ENCODE results near the gene EEF2K. TPM values are rescaled to one million over a fixed set of nuclear protein-coding genes. Genes with fewer than 3 reads are reported as not detected.

Gene EEF2K
- total and polyA plus RNA-seq, 2 of the 13 experiments (the other 11 are each of a cell fraction or from before 2014, with no cell fraction given) = 22.0 to 23.8 TPM

DNA sequence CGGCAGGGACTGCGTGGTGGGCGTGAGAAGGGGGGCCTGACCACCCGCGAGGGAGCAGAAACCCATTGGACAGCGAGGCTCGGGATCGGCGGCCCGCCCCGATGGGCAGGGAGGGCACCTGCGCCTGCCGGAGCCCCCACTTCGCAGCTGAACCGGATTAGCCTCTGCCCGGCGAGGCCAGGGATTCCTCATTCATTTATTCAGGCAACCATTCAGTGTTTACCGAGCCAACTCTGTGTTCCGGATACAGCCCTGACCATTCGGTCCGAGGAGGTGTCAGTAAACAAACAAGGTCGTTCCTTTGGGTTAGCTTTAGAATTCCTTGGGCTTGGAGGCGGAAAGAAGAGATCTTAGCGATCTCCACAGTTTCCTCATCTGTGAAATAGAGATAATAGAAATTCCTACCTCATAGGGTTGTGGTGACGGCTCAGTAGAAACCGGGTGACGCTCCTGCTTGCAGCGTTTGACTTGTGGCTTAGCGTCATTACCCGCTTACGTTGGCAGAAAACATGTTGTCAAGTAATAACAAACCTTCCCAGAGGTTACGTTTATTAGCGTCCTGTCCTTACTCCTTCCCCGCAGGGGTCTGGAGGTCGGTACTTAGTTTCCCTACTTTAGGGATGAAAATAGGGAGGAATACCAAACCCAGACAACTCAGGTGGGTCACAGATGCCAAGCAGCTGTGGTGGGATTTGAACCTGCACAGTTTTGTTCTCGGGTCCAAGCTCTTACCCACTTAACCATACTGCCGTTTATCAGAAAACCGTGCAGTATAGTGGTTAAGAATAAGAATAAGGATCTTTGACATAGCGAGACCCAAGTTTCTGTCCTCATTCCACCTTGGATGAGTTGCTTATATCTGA lies 92.0 kb downstream of the EEF2K start (continued):
- TF ChIP-seq ESRRA (CRISPR knock-in tag; IDR thresholded peaks at IDR 0.05; ENCODE audit: low read depth) (peak; percentile 37; the same call in 1 of the 2 replicates), ZNF503 (CRISPR knock-in tag; IDR thresholded peaks at IDR 0.05) (peak; percentile 61), ARHGAP35 (CRISPR knock-in tag; IDR thresholded peaks at IDR 0.05; ENCODE audit: borderline replicate concordance) (no peak), FIP1L1 (IDR thresholded peaks at IDR 0.05; ENCODE audit: borderline replicate concordance, insufficient read depth, low read depth, low read length) (no peak), SP2 (CRISPR knock-in tag; IDR thresholded peaks at IDR 0.05) (no peak), KDM1A (CRISPR knock-in tag; IDR thresholded peaks at IDR 0.05) (0 out of 2 replicates have a peak, but pooled peaks have one; percentile 5), RARA (CRISPR knock-in tag; IDR thresholded peaks at IDR 0.05) (0 out of 2 replicates have a peak, but pooled peaks have one; percentile 16), NR2F6 (IDR thresholded peaks at IDR 0.05) (0 out of 2 replicates have a peak, but pooled peaks have one; percentile 55), NR2F6 (CRISPR knock-in tag; IDR thresholded peaks at IDR 0.05) (peak; percentile 48; the same call in 1 of the 2 replicates), ZNF713 (CRISPR knock-in tag; IDR thresholded peaks at IDR 0.05) (peak; percentile 28; the same call in 1 of the 2 replicates), ZNF326 (CRISPR knock-in tag; IDR thresholded peaks at IDR 0.05; ENCODE audit: borderline replicate concordance) (no peak; the same call in 1 of the 2 replicates), TOPORS (CRISPR knock-in tag; IDR thresholded peaks at IDR 0.05) (no peak; the same call in 1 of the 2 replicates), ZNF562 (CRISPR knock-in tag; IDR thresholded peaks at IDR 0.05; ENCODE audit: borderline replicate concordance) (no peak)
- TF ChIP-seq, protein P1, sequence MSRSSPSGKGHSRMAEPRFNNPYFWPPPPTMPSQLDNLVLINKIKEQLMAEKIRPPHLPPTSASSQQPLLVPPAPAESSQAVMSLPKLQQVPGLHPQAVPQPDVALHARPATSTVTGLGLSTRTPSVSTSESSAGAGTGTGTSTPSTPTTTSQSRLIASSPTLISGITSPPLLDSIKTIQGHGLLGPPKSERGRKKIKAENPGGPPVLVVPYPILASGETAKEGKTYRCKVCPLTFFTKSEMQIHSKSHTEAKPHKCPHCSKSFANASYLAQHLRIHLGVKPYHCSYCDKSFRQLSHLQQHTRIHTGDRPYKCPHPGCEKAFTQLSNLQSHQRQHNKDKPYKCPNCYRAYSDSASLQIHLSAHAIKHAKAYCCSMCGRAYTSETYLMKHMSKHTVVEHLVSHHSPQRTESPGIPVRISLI (CRISPR knock-in tag; IDR thresholded peaks at IDR 0.05; ENCODE audit: borderline replicate concordance) = 0 out of 2 replicates have a peak, but pooled peaks have one; percentile 10
- TF ChIP-seq, protein P2, sequence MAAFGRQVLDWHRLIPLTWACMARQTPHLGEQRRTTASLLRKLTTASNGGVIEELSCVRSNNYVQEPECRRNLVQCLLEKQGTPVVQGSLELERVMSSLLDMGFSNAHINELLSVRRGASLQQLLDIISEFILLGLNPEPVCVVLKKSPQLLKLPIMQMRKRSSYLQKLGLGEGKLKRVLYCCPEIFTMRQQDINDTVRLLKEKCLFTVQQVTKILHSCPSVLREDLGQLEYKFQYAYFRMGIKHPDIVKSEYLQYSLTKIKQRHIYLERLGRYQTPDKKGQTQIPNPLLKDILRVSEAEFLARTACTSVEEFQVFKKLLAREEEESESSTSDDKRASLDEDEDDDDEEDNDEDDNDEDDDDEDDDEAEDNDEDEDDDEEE (CRISPR knock-in tag; IDR thresholded peaks at IDR 0.05) = peak; percentile 96; the same call in 1 of the 2 replicates
- TF ChIP-seq, protein P3, sequence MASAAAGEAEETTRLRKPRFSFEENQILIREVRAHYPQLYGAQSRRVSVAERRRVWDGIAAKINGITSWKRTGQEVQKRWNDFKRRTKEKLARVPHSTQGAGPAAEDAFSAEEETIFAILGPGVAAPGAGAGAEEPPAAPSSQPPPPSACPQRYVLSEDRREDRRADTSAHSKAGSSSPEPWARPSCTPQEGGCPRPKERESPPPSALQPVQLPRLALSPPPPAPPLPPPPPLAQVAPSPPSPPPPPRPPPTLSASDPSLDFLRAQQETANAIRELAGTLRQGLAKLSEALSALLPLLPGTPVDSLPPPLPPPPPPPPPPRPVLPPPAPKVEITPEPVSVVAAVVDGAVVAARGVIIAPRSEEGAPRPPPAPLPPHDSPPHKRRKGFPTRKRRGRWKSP (CRISPR knock-in tag; IDR thresholded peaks at IDR 0.05) = peak; percentile 50; the same call in 1 of the 2 replicates
- TF ChIP-seq, protein P4, sequence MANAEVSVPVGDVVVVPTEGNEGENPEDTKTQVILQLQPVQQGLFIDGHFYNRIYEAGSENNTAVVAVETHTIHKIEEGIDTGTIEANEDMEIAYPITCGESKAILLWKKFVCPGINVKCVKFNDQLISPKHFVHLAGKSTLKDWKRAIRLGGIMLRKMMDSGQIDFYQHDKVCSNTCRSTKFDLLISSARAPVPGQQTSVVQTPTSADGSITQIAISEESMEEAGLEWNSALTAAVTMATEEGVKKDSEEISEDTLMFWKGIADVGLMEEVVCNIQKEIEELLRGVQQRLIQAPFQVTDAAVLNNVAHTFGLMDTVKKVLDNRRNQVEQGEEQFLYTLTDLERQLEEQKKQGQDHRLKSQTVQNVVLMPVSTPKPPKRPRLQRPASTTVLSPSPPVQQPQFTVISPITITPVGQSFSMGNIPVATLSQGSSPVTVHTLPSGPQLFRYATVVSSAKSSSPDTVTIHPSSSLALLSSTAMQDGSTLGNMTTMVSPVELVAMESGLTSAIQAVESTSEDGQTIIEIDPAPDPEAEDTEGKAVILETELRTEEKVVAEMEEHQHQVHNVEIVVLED (CRISPR knock-in tag; IDR thresholded peaks at IDR 0.05; ENCODE audit: borderline replicate concordance) = no peak
- TF ChIP-seq, protein P5, sequence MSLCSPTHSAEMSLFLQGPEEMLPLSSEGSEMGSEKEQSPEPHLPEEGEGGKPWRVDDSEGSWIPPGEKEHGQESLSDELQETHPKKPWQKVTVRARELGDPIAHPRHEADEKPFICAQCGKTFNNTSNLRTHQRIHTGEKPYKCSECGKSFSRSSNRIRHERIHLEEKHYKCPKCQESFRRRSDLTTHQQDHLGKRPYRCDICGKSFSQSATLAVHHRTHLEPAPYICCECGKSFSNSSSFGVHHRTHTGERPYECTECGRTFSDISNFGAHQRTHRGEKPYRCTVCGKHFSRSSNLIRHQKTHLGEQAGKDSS (CRISPR knock-in tag; IDR thresholded peaks at IDR 0.05; ENCODE audit: borderline replicate concordance, low read depth) = no peak; the same call in 1 of the 2 replicates

Data from HepG2 (cell line).